Measurements from ENCODE around the gene VPS35L. TPM values are rescaled to one million over a fixed set of nuclear protein-coding genes. Genes with fewer than 3 reads are reported as not detected.

The VPS35L gene
- total RNA-seq, 2 donors from 2014 or later = 38.2 to 40.8 TPM

DNA sequence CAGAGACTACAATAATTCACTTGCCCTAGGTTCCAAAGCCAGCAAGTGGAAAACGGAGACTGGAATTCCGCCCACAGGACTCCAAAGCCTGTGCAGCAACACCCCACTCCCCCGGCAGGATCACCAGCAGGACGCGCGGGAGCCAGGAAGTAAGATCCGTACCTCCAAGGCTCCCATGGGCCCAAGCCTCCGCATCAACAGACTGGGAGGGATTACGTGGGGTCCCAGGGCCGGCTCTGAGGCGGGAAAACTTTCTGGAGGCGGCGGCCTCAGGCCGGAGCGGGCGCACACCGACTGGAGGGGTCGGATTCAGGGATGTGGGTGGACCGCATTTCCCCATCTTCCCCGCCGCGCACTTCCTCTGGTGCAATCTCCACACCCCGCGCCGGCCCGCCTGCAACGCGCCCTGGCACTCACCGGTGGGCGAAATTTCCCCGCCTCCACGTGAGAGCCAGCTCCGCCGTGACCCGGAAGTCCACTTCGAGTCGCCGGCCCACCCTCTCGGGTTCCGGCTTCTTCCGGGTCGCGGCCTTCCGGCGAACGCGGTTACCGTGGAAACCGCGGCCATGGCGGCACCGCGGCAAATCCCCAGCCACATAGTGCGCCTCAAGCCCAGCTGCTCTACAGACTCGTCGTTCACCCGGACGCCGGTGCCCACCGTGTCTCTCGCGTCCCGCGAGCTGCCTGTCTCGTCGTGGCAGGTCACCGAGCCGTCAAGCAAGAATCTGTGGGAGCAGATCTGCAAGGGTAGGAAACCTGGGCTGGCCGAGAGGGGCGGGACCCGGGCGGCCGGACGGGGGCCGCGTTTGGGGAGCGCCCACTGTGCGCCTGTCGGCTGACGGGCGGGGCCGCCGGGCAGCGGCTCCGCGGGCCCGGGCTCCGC, 162.5 kb downstream of the VPS35L start, which contains the start of the genes IQCK and KNOP1:
TSS of gene IQCK (plus strand) at position 531 of the 883 bp plus-strand sequence. CDS start at position 567, 36 bp downstream.
TSS of gene KNOP1 (minus strand) at position 487 of the 883 bp plus-strand sequence. CDS start 3,192 bp downstream, outside the sequence.
- Mint-ChIP-seq H3K4me3 (peak within 1 kb of the TSS; percentile 92), H3K27me3 (no peaks in the 10 kb centered on the region), H3K4me1 (peaks cover 17% of the 10 kb centered on the region), H3K36me3 (ENCODE audit: low read depth) (peaks cover 29% of the 10 kb centered on the region), H3K9me3 (no peaks in the 10 kb centered on the region), H3K27ac (peak within 1 kb of the TSS; percentile 86)
- ATAC-seq (replicated peaks) = peak; percentile 97

DNA sequence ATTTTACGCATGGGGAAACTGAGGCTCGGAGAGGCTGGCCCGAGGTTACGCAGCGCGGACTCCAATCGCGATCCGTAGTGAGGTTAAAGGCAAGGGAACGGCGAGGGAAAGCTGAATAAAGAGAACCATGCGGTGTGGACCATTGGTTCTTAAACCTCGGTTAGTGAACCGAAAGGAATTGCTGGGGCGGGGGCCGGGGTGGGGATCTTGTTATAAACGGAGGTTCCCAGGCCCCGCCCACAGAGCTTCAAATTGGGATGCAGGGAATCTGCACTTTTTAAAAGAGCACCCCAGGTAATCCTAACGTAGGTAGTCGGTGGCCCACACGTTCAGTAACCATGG, 163.1 kb downstream of the VPS35L start:
- H3K4me1 Mint-ChIP-seq = peaks cover 17% of the 10 kb centered on the region
- peak overlapping the region; percentile 92 for H3K4me3 Mint-ChIP-seq
- H3K9me3 Mint-ChIP-seq = no peaks in the 10 kb centered on the region
- H3K36me3 Mint-ChIP-seq (ENCODE audit: low read depth) = peaks cover 23% of the 10 kb centered on the region
- no peaks in the 10 kb centered on the region for H3K27me3 Mint-ChIP-seq
- no peak for ATAC-seq (replicated peaks)
- no peak overlapping the region for H3K27ac Mint-ChIP-seq

DNA sequence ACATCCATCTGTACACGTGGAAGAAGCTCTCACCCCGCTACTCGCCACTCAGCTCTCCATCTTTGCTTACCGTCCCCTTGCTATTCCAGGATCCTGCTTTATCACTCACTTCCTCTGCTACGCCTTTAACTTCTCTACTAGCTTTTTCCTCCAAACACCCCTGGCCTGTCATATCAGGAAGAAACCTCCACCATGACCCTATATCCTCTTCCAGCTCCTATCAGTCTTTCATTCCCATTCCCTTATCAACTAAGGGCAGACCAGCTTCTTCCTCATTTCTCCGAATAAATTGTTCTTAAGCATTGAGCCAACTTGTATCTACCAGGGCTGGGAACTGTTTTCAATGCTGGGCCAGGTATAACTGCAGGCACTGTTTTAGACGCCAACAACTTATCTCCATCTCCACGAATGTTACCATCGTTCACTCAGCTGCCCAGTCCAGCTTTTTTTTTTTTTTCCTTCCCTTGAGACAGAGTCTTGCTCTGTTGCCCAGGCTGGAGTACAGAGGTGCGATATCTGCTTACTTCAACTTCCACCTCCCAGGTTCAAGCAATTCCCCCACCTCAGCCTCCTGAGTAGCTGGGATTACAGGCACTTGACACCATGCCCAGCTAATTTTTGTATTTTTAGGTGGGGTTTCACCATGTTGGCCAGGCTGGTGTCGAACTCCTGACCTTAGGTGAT, 166.9 kb downstream of the VPS35L start:
- no peak overlapping the region for H3K4me3 Mint-ChIP-seq
- no peaks in the 10 kb centered on the region for H3K9me3 Mint-ChIP-seq
- H3K4me1 Mint-ChIP-seq = no peaks in the 10 kb centered on the region
- no peaks in the 10 kb centered on the region for H3K36me3 Mint-ChIP-seq (ENCODE audit: low read depth)
- no peak for ATAC-seq (replicated peaks)
- no peaks in the 10 kb centered on the region for H3K27me3 Mint-ChIP-seq
- no peak overlapping the region for H3K27ac Mint-ChIP-seq

DNA sequence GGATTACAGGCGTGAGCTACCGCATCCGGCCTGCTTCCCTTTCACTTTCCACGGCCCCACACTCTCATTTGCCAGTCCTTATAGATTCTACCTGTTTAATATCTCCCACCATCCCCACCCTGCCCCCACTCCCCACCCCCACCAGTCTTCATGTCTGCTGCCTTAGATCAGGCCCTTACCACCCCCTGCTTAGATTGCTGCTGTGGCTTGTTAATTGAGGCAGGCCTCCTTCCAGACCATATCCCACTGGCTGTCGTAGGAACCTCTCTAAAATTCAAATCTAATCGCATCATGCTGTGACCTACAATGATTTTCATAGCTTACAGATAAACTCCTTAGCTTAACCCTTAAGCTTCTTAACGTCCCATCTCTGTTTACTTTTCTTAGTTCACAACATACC, 167.5 kb downstream of the VPS35L start:
- Mint-ChIP-seq H3K36me3 (ENCODE audit: low read depth) (no peaks in the 10 kb centered on the region), H3K9me3 (no peaks in the 10 kb centered on the region), H3K4me3 (no peak overlapping the region), H3K4me1 (no peaks in the 10 kb centered on the region), H3K27me3 (no peaks in the 10 kb centered on the region), H3K27ac (no peak overlapping the region)
- no peak for ATAC-seq (replicated peaks)

DNA sequence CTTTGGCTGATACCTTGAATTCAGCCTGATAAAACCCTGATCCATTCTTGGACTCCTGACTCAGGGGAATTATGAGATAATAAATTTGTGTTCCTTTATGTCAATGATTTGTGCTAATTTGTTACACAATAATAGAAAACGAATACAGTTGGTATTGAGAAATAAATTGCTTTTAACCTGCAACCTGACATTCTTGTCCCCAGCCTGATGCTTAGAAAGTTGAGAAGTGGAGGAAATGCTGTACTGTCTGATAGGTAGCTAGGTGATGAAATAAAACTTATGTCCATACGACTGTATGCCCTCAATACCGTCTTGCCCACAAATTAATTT, 173.1 kb downstream of the VPS35L start:
- Mint-ChIP-seq H3K27ac (no peak overlapping the region), H3K27me3 (no peaks in the 10 kb centered on the region), H3K4me1 (no peaks in the 10 kb centered on the region), H3K9me3 (no peaks in the 10 kb centered on the region), H3K4me3 (no peak overlapping the region), H3K36me3 (ENCODE audit: low read depth) (no peaks in the 10 kb centered on the region)
- ATAC-seq (replicated peaks) = no peak

DNA sequence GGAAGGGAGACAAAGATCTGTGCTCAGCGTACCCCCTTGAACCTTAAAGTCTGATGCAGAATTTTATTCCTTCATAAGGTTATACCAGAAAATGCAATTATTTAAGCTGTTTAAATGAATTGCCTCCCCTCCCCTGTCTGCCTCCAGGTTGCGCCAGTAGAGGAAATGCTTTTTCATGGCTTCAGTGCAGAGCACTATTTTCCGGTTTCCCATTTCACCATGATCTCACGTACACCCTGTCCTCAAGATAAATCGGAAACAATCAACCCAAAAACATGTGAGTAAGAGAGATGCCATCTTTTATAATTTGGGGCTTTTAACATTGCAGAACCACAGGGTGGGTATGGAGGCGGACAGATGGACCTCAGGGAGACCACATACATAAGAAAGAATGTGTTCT, 178.0 kb downstream of the VPS35L start:
- ATAC-seq (replicated peaks) = no peak
- H3K9me3 Mint-ChIP-seq = no peaks in the 10 kb centered on the region
- H3K4me3 Mint-ChIP-seq = no peak overlapping the region

DNA sequence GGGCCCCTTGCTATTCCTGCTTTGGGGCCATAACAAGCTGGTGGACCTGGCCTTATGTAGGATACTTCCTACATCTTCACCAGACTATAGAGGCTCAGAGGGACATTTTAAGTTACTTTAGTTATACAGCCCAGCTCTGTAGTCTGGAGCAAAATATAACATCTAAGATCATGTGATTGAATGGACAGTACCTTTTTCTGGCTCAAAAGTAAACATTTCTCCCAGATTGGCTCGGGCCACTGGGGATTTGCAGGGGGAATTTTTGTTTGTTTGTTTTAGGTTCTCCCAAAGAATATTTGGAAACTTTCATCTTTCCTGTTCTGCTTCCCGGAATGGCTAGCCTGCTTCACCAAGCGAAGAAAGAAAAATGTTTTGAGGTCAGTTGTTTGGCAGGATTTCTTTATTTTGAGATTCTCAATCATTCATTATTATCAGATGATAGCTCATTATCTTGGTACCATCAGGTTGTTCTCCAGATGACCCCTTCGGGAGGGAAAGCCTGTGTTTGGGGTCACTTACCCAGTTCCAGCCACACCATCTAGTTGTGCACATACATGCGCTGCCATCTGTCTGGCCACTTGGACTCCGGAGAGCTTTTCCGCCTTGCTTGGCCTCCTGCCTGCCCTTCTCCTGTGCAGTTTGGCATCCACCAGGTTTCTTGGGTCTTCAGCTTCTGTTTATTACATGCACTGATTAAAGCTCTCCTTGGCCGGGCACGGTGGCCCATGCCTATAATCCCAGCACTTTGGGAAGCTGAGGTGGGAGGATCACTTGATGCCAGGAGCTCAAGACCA, 179.8 kb downstream of the VPS35L start:
- Mint-ChIP-seq H3K9me3 (no peaks in the 10 kb centered on the region), H3K4me3 (no peak overlapping the region), H3K27me3 (no peaks in the 10 kb centered on the region), H3K36me3 (ENCODE audit: low read depth) (no peaks in the 10 kb centered on the region), H3K27ac (no peak overlapping the region), H3K4me1 (no peaks in the 10 kb centered on the region)
- ATAC-seq (replicated peaks) = no peak

More for the DNA sequence above, 178.0 kb downstream of the VPS35L start:
- Mint-ChIP-seq H3K4me1 (no peaks in the 10 kb centered on the region), H3K36me3 (ENCODE audit: low read depth) (no peaks in the 10 kb centered on the region), H3K27ac (no peak overlapping the region), H3K27me3 (no peaks in the 10 kb centered on the region)

DNA sequence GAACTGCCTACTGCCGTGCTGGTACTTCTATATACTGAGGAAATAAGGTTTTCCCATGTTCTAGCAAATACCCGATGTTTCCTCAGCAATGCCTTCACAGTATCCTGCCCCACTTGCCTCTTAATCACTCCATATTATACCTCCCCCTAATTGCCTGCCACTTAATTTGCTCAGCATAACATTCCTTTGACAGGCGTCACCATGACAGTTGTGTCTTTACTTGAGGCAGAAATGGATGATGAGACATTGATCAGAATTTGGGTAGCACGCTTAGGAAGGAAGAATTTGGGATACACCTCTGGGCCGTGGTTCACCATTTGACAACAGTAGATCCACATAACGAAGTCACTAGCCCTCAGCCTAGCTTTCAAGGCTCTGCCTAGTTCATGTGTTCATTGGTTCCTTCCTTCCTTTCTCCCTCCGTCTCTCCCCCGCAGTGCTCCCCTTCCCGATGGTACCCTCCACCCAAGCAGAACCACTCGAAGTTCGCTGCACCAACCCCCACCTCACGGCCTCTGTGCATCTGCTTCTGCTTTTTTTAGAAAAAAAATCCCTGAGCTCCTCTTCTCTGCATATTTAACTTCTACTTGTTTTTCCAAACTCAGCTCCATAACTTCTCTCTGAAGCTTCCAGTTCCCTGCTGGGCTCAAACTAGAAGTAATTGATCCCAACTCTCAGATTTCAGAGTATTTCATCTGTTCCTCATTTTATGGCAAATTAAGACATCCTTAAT, 182.0 kb downstream of the VPS35L start:
- ATAC-seq (replicated peaks) = no peak
- Mint-ChIP-seq H3K27me3 (no peaks in the 10 kb centered on the region), H3K27ac (no peak overlapping the region), H3K36me3 (ENCODE audit: low read depth) (no peaks in the 10 kb centered on the region), H3K9me3 (no peaks in the 10 kb centered on the region), H3K4me3 (no peak overlapping the region), H3K4me1 (no peaks in the 10 kb centered on the region)

DNA sequence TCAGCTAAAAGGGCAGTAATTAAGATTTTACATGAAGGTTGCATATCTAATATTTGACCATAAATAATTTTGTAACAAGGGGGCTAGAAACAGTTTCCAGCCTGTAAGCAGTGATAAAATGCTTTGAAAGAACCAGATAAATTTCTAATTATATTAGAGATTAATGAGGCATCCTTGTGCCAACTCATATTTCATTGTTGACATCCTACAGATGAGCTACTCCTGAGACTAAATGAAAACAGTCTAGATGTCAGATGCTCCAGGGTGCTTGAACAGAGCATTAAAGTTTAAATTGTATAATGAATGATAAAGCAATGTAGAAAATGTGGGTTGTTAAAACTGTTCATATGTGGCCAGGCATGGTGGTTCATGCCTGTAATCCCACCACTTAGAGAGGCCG, 185.9 kb downstream of the VPS35L start:
- Mint-ChIP-seq H3K27ac (no peak overlapping the region), H3K4me3 (no peak overlapping the region), H3K9me3 (no peaks in the 10 kb centered on the region), H3K36me3 (ENCODE audit: low read depth) (no peaks in the 10 kb centered on the region), H3K4me1 (no peaks in the 10 kb centered on the region), H3K27me3 (no peaks in the 10 kb centered on the region)
- no peak for ATAC-seq (replicated peaks)

DNA sequence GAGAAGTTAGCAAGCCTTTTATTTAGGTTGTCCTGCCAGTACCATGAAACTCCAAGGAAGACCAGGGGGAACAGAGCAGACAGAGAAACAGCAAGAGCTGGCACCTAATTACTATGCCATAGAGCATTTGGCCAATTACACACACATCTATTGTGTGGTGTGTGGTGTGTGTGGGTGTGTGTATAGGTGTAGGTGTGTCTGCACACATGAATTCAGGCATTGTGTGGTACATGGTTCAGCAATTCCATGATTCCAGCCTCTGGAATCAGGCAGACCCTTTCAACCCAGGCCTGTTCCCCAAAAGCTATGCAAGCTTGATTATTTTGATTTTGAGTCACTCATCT, 188.3 kb downstream of the VPS35L start:
- no peaks in the 10 kb centered on the region for H3K27me3 Mint-ChIP-seq
- H3K4me1 Mint-ChIP-seq = no peaks in the 10 kb centered on the region
- no peaks in the 10 kb centered on the region for H3K9me3 Mint-ChIP-seq
- no peak overlapping the region for H3K4me3 Mint-ChIP-seq
- no peak overlapping the region for H3K27ac Mint-ChIP-seq
- no peak for ATAC-seq (replicated peaks)
- H3K36me3 Mint-ChIP-seq (ENCODE audit: low read depth) = no peaks in the 10 kb centered on the region

DNA sequence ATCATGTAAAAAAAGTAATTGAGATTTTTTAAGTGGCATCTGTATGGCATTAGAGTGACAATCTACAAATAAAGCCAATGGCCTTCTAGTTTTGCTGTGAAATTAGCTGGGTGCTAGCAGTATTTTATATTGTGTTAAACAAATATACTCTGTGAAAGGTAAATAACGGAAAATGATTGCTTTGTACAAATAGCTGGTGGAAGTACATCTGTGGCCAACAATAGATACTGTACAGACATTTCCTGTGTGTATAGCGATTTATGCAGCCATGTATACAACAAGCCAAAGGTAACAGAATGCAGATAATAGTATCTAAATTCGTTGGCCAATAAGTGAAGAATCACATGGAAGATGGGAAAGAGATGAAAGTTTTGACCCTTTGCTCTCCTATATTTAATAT, 189.2 kb downstream of the VPS35L start:
- H3K36me3 Mint-ChIP-seq (ENCODE audit: low read depth) = no peaks in the 10 kb centered on the region
- no peaks in the 10 kb centered on the region for H3K9me3 Mint-ChIP-seq
- ATAC-seq (replicated peaks) = no peak
- no peak overlapping the region for H3K4me3 Mint-ChIP-seq
- no peaks in the 10 kb centered on the region for H3K27me3 Mint-ChIP-seq
- no peaks in the 10 kb centered on the region for H3K4me1 Mint-ChIP-seq
- no peak overlapping the region for H3K27ac Mint-ChIP-seq

DNA sequence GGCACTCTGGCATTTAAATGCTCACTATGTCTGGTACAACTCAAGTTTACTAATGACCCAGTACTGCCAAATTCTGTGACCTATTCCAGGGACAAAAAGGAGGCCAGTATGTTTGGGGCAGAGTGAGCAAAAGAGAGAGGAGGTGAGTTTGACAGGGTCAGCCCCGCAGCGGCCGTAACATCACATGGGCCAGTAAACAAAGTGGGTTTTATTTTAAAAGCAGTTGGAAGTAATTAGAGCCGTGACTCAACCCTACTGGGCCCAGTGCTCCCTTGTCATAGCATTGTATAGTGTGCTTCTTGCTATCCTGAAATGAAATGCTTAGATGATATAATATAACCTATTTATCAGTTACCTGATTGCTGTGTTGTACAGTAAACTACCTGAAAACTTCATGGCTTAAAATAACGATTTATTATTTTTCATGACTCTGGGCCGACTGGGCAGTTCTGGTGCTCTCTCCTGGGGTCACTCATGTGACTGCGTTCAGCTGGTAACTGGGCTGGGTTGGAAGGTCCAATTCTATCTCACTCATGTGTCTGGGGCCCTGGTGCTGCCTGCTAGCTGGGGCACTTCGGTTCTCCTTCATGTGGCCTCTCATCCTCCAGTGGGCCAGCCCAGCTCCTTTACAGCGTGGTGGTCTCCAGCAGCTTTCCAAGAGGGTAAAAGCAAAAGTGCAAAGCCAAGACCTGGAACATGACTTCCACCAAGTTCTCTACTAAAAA, 189.9 kb downstream of the VPS35L start:
- no peaks in the 10 kb centered on the region for H3K36me3 Mint-ChIP-seq (ENCODE audit: low read depth)
- ATAC-seq (replicated peaks) = no peak
- no peaks in the 10 kb centered on the region for H3K4me1 Mint-ChIP-seq
- no peaks in the 10 kb centered on the region for H3K9me3 Mint-ChIP-seq
- no peaks in the 10 kb centered on the region for H3K27me3 Mint-ChIP-seq
- H3K4me3 Mint-ChIP-seq = no peak overlapping the region
- H3K27ac Mint-ChIP-seq = no peak overlapping the region

DNA sequence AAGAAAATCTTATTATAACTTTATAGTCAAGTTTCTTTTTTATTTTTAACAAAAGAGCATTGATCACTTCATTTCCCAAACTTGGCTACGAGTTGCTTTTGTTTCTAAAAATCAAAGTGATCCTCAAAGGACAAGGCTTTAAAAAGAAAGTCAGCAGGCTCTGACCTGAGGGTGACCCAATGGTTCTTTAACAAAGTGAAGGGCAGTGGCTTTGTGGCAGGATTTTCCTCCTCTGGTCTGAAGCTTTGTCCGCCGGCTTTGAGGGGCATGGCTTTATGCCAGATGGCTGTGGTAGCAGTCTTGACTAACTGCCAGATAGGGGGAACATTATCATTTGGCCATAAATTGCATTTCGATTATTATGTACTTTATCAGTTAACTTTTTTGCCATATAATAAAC, 191.1 kb downstream of the VPS35L start:
- no peaks in the 10 kb centered on the region for H3K36me3 Mint-ChIP-seq (ENCODE audit: low read depth)
- no peaks in the 10 kb centered on the region for H3K27me3 Mint-ChIP-seq
- H3K4me1 Mint-ChIP-seq = no peaks in the 10 kb centered on the region
- no peak overlapping the region for H3K27ac Mint-ChIP-seq
- no peak for ATAC-seq (replicated peaks)
- no peaks in the 10 kb centered on the region for H3K9me3 Mint-ChIP-seq
- H3K4me3 Mint-ChIP-seq = no peak overlapping the region

All from activated T-helper 17 cell treated with anti-CD3 and anti-CD28 coated beads, Interleukin-2, amount 50 U/mL, for 72 hours (primary cell).